ENCODE data around the gene MARVELD1. TPM values are rescaled to one million over a fixed set of nuclear protein-coding genes. Genes with fewer than 3 reads are reported as not detected.

MARVELD1 gene
- total and polyA plus RNA-seq, 2 of the 13 experiments (the other 11 are each of a cell fraction or from before 2014, with no cell fraction given) = not detected

DNA sequence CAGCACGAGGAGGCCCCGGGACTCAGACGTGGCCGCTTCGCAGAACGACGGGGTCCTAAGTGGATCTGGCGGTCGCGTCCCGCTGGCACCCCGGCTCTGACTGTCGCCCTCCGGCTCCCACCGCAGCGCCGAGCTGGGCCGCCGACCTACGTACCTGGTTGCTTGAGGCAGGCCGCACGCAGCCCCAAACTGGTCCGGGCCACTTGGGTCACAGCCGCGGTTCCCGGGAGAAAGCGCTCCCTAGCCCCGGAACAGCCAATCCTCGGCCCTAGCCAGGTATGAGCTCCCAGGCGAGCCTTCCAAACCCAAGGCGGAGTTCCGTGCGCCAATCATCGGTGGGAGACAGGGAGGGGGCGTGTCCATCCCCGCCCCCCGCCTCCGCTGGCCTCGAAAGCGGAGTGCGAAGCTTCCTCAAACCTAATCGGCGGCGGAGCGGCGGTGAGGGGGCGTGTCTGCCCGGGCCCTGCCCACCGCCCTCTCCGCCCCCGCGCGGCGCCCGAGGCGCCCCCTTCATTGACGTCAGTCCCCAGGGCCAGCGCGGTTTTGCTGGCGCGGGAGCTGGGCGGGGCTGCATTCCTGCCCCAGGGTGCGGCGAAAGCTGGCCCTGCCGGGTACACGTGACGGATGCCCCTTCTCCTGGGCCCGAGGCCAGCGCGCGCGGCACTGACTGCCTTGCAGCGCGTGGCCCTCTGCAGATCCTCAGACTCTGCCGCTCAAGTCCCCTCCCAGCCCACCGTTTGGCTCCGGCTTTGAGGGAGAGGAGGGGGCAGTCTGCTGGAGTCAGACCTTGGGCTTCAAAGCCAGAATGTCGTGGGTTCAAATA, 26.4 kb upstream of the MARVELD1 start, which contains the start of gene AVPI1 (continued):
- TF ChIP-seq, protein P1, sequence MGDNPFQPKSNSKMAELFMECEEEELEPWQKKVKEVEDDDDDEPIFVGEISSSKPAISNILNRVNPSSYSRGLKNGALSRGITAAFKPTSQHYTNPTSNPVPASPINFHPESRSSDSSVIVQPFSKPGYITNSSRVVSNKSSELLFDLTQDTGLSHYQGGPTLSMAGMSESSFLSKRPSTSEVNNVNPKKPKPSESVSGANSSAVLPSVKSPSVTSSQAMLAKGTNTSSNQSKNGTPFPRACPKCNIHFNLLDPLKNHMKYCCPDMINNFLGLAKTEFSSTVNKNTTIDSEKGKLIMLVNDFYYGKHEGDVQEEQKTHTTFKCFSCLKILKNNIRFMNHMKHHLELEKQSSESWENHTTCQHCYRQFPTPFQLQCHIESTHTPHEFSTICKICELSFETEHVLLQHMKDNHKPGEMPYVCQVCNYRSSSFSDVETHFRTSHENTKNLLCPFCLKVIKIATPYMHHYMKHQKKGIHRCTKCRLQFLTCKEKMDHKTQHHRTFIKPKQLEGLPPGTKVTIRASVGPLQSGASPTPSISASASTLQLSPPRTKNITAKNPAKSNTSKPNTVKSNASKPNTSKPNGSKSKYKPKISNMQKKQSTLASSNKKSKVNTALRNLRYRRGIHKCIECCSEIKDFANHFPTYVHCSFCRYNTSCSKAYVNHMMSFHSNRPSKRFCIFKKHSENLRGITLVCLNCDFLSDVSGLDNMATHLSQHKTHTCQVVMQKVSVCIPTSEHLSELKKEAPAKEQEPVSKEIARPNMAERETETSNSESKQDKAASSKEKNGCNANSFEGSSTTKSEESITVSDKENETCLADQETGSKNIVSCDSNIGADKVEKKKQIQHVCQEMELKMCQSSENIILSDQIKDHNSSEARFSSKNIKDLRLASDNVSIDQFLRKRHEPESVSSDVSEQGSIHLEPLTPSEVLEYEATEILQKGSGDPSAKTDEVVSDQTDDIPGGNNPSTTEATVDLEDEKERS (CRISPR knock-in tag; IDR thresholded peaks at IDR 0.05) = 0 out of 2 replicates have a peak, but pooled peaks have one; percentile 38
- TF ChIP-seq, protein P2, sequence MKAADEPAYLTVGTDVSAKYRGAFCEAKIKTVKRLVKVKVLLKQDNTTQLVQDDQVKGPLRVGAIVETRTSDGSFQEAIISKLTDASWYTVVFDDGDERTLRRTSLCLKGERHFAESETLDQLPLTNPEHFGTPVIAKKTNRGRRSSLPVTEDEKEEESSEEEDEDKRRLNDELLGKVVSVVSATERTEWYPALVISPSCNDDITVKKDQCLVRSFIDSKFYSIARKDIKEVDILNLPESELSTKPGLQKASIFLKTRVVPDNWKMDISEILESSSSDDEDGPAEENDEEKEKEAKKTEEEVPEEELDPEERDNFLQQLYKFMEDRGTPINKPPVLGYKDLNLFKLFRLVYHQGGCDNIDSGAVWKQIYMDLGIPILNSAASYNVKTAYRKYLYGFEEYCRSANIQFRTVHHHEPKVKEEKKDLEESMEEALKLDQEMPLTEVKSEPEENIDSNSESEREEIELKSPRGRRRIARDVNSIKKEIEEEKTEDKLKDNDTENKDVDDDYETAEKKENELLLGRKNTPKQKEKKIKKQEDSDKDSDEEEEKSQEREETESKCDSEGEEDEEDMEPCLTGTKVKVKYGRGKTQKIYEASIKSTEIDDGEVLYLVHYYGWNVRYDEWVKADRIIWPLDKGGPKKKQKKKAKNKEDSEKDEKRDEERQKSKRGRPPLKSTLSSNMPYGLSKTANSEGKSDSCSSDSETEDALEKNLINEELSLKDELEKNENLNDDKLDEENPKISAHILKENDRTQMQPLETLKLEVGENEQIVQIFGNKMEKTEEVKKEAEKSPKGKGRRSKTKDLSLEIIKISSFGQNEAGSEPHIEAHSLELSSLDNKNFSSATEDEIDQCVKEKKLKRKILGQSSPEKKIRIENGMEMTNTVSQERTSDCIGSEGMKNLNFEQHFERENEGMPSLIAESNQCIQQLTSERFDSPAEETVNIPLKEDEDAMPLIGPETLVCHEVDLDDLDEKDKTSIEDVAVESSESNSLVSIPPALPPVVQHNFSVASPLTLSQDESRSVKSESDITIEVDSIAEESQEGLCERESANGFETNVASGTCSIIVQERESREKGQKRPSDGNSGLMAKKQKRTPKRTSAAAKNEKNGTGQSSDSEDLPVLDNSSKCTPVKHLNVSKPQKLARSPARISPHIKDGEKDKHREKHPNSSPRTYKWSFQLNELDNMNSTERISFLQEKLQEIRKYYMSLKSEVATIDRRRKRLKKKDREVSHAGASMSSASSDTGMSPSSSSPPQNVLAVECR (CRISPR knock-in tag; IDR thresholded peaks at IDR 0.05; ENCODE audit: borderline replicate concordance) = peak; percentile 86; the same call in 1 of the 2 replicates
- TF ChIP-seq GATAD2A (CRISPR knock-in tag; IDR thresholded peaks at IDR 0.05) (peak; percentile 81), NBN (conservative IDR thresholded peaks at IDR 0.05) (no peak), ZNF616 (CRISPR knock-in tag; IDR thresholded peaks at IDR 0.05; ENCODE audit: low read depth) (no peak), MAFK (conservative IDR thresholded peaks at IDR 0.05 in 1 of 2, IDR thresholded peaks at IDR 0.05 in 1 of 2; ENCODE audit: low read length in 2 of 2) (no peak), MIXL1 (CRISPR knock-in tag; IDR thresholded peaks at IDR 0.05) (peak; percentile 38; the same call in 1 of the 2 replicates), SNRNP70 (IDR thresholded peaks at IDR 0.05; ENCODE audit: low read depth, low read length) (no peak), ZNF282 (IDR thresholded peaks at IDR 0.05; ENCODE audit: partially characterized antibody) (no peak), TCF12 (IDR thresholded peaks at IDR 0.05) (no peak), TCF12 (CRISPR knock-in tag; IDR thresholded peaks at IDR 0.05) (no peak; the same call in 1 of the 2 replicates), ZNF878 (CRISPR knock-in tag; IDR thresholded peaks at IDR 0.05) (peak; percentile 94; the same call in 1 of the 2 replicates), ZNF660 (CRISPR knock-in tag; IDR thresholded peaks at IDR 0.05; ENCODE audit: borderline replicate concordance, low read depth) (no peak), TEAD3 (CRISPR knock-in tag; optimal IDR thresholded peaks at IDR 0.05; ENCODE audit: borderline replicate concordance) (peak; percentile 98), CBX2 (IDR thresholded peaks at IDR 0.05; ENCODE audit: low read depth, low read length) (no peak), CBX2 (CRISPR knock-in tag; IDR thresholded peaks at IDR 0.05; ENCODE audit: low read depth) (0 out of 2 replicates have a peak, but pooled peaks have one; percentile 52), NFE2L2 (IDR thresholded peaks at IDR 0.05; ENCODE audit: low read length) (no peak)
- TF ChIP-seq, protein P3, sequence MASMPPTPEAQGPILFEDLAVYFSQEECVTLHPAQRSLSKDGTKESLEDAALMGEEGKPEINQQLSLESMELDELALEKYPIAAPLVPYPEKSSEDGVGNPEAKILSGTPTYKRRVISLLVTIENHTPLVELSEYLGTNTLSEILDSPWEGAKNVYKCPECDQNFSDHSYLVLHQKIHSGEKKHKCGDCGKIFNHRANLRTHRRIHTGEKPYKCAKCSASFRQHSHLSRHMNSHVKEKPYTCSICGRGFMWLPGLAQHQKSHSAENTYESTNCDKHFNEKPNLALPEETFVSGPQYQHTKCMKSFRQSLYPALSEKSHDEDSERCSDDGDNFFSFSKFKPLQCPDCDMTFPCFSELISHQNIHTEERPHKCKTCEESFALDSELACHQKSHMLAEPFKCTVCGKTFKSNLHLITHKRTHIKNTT (CRISPR knock-in tag; IDR thresholded peaks at IDR 0.05) = no peak
- TF ChIP-seq, protein P4, sequence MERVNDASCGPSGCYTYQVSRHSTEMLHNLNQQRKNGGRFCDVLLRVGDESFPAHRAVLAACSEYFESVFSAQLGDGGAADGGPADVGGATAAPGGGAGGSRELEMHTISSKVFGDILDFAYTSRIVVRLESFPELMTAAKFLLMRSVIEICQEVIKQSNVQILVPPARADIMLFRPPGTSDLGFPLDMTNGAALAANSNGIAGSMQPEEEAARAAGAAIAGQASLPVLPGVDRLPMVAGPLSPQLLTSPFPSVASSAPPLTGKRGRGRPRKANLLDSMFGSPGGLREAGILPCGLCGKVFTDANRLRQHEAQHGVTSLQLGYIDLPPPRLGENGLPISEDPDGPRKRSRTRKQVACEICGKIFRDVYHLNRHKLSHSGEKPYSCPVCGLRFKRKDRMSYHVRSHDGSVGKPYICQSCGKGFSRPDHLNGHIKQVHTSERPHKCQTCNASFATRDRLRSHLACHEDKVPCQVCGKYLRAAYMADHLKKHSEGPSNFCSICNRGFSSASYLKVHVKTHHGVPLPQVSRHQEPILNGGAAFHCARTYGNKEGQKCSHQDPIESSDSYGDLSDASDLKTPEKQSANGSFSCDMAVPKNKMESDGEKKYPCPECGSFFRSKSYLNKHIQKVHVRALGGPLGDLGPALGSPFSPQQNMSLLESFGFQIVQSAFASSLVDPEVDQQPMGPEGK (CRISPR knock-in tag; IDR thresholded peaks at IDR 0.05) = peak; percentile 95

Measured in HepG2 (cell line).